AG09309 (cell line): ENCODE results near the gene KLHL18.

Experiments
- DNase-seq: peaks from one replicate; pipeline ENCODE4 v3.0.0-alpha.2; 2010; ENCODE audit warnings: low read depth
- H3K4me3 ChIP-seq: 2 replicates; pipeline ENCODE4 v1.5.1; 2011; ENCODE audit warnings: mild to moderate bottlenecking, low read depth, low read length, moderate library complexity; ENCODE audit not compliant: control insufficient read depth
- TF ChIP-seq, protein P1 (sequence below): IDR thresholded peaks from 2 replicates; pipeline ENCODE4 v1.5.1; 2011; ENCODE audit warnings: mild to moderate bottlenecking, low read depth, low read length, inconsistent platforms; ENCODE audit not compliant: insufficient read depth, control insufficient read depth; ENCODE audit errors: missing control alignments

The KLHL18 gene

DNA sequence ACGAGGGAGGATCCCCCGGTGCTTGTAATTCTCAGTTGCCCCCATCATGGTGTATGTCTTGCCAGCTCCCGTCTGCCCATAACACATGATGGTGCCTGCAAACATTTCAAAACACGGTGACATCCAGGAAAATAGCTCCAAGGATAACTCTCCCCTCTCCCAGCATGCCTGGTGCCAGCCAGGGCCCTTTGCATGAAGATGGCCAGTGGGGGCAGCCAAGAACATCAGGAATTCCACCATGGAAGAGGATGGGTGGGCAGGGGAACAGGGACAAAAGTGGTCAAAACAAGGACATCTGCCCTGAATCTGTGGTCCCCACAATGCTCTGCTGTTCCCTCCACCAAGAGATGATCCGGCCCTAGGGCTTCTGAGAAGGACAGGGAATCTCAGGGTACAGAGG lies 9.2 kb upstream of the KLHL18 start:
- DNase-seq = no peak
- H3K4me3 ChIP-seq = no peak overlapping the region
- TF ChIP-seq, protein P1, sequence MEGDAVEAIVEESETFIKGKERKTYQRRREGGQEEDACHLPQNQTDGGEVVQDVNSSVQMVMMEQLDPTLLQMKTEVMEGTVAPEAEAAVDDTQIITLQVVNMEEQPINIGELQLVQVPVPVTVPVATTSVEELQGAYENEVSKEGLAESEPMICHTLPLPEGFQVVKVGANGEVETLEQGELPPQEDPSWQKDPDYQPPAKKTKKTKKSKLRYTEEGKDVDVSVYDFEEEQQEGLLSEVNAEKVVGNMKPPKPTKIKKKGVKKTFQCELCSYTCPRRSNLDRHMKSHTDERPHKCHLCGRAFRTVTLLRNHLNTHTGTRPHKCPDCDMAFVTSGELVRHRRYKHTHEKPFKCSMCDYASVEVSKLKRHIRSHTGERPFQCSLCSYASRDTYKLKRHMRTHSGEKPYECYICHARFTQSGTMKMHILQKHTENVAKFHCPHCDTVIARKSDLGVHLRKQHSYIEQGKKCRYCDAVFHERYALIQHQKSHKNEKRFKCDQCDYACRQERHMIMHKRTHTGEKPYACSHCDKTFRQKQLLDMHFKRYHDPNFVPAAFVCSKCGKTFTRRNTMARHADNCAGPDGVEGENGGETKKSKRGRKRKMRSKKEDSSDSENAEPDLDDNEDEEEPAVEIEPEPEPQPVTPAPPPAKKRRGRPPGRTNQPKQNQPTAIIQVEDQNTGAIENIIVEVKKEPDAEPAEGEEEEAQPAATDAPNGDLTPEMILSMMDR = no peak

DNA sequence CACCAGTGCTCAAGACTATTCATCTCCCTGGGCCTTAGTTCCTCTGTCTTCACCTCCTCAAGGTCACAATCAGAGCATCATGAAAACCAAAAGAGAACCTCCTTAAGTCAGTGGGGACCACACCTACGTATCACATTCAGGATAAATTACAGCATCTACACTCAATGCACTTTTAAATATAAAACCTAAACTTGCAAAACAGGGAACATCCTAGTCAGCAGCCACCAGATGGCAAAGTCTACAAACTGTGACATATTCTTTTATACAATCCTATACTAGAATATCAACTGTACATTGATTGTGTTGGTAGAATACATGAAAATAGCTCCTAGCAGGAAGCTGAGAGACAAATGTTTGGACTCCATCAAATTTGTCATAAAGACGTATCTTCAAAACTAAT lies 8.1 kb upstream of the KLHL18 start:
- no peak overlapping the region for H3K4me3 ChIP-seq
- no peak for DNase-seq
- TF ChIP-seq, protein P1 = no peak

DNA sequence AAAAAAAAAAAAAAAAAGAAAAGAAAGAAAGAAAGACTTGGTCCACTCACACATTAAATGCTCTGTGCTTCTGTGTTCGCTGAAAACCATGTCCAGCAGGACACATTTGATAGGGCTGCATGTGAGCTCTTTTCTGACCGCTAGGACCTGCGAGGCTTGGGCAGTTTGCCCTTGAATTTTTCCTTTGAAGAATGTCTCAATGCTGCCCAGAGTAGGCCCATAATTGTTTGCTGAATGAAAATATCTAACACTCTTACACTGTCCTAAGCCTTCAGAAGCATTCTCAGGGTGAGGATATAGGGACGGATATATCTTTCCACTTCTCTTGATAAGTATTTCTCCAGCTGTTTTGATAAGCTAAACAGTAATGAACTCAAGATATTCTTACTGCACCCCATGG lies 6.2 kb upstream of the KLHL18 start:
- TF ChIP-seq, protein P1 = no peak
- no peak for DNase-seq
- no peak overlapping the region for H3K4me3 ChIP-seq

DNA sequence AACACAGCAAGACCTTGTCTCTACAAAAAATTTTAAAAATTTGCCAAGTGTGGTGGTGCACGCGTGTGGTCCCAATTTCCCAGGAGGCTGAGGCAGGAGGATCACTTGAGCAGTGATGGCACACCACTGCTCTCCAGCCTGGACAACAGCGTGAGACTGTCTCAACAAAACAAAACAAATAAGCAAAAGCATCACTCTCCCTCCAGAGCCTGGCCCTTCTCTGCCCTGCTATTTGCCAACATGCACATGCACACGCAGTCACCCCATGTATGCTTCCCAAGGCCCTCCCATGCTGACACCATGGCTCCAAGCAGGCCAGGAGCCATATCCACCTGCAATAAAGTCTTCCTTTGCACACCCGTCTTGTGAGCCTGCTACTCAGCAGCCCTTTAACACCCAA lies 2.2 kb upstream of the KLHL18 start:
- TF ChIP-seq, protein P1 = no peak
- H3K4me3 ChIP-seq = no peak overlapping the region
- DNase-seq = no peak

DNA sequence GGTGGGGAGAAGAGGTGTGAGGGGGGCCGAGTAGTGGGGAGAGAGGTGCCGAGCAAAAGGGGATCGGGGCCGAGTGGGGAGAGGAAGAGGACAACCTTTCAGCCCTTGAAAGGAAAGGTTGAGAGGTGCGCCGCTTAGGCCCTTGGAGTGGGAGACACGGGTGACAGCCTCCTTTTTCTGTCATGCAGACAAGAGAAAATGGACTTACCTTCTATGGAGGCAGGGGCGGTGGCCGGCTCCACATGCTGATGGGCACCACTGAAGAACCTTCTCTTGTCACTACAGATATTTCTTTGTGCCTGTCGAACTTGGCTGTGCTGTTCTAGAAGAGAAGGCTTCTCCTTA lies 421 bp downstream of the KLHL18 start:
- TF ChIP-seq, protein P1 = no peak
- H3K4me3 ChIP-seq = peak overlapping the region; percentile 93
- DNase-seq = no peak

DNA sequence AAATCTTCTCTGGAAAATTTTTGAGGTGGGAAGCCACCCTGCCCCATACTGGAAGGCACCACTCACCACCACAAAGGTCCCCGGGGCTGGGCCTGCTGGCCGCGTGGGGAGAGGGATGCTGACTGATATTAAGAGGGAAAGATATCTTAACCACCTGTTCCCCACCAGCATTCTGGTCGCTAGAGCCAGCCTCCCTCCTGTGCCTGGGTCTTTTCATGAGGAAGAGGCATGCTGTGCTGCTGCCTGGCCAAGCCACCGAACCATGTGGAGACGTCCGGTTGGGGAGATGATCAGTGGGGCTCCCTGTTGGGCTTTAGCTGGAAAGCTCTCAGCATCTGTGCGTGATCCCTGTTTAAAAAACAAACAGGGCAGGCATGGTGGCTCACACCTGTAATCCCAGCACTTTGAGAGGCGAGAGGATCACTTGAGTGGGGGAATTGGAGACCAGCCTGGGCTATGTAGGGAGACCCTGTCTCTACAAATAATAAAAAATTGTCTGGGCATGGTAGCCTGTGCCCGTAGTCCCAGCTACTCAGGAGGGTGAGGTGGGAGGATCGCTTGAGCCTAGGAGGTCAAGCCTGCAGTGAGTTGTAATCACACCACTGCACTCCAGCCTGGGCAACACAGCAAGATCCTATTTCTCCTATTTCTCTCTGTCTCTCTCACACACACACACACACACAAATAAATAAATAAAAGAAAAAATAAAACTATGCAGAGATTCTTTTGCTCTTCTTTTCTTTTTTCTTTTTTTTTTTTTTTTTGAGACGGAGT lies 1.0 kb downstream of the KLHL18 start:
- peak overlapping the region; percentile 93 for H3K4me3 ChIP-seq
- TF ChIP-seq, protein P1 = no peak
- no peak for DNase-seq
